CD14-positive monocyte (primary cell): ENCODE data around the gene UVRAG. TPM values are rescaled to one million over a fixed set of nuclear protein-coding genes. Genes with fewer than 3 reads are reported as not detected.
"Not testable (repeated sequence)": the region's sequence is repeated elsewhere in the genome, so short reads cannot be mapped to it uniquely, and the experiment has no call there.

Source experiments
- DNase-seq, 3 donors: peaks; one replicate each; pipeline ENCODE4 v3.0.0-alpha.2; 2011 to 2022
- H2AFZ ChIP-seq: 2 replicates; pipeline ENCODE4 v1.6.0; 2012; ENCODE audit warnings: mild to moderate bottlenecking, low read depth, low read length, inconsistent platforms; ENCODE audit not compliant: insufficient read depth, poor library complexity, severe bottlenecking
- H3K27ac ChIP-seq, 2 donors: 1 replicate in 1 of 2; 2 replicates in 1 of 2; pipeline ENCODE4 v1.5.1; 2012 to 2013; ENCODE audit warnings: low read length in 2 of 2, control low read depth in 1 of 2, inconsistent platforms in 1 of 2, low read depth in 1 of 2, mild to moderate bottlenecking in 1 of 2
- H3K27me3 ChIP-seq, 2 donors: one replicate each; pipeline versions ENCODE4 v1.6.0 to v1.6.1; 2011 to 2013; ENCODE audit warnings: low read length in 2 of 2; ENCODE audit not compliant: control insufficient read depth in 2 of 2, insufficient read depth in 2 of 2
- H3K36me3 ChIP-seq, 2 donors: replicated peaks in 1 of 2; 1 replicate in 1 of 2; 2 replicates in 1 of 2; pipeline versions ENCODE4 v1.5.1 to v1.6.1; 2012 to 2013; ENCODE audit warnings: low read length in 2 of 2, control low read depth in 1 of 2, inconsistent platforms in 1 of 2, mild to moderate bottlenecking in 1 of 2; ENCODE audit not compliant: insufficient read depth in 2 of 2, control insufficient read depth in 1 of 2
- H3K4me1 ChIP-seq, 2 donors: 1 replicate in 1 of 2; 2 replicates in 1 of 2; pipeline versions ENCODE4 v1.5.1 to v1.6.1; 2012 to 2013; ENCODE audit warnings: low read length in 2 of 2, control low read depth in 1 of 2, inconsistent platforms in 1 of 2, mild to moderate bottlenecking in 1 of 2, moderate library complexity in 1 of 2; ENCODE audit not compliant: insufficient read depth in 2 of 2, control insufficient read depth in 1 of 2
- H3K4me2 ChIP-seq: replicated peaks from 2 replicates; pipeline ENCODE3; 2012; ENCODE audit warnings: low read length, moderate library complexity, mild to moderate bottlenecking; ENCODE audit not compliant: poor library complexity, severe bottlenecking; ENCODE audit errors: extremely low read depth
- H3K4me3 ChIP-seq, 3 experiments: fragments of 200-600 bp in 1 of 3; sonication (generic) in 1 of 3; replicated peaks in 1 of 3; 1 replicate in 2 of 3; 2 replicates in 1 of 3; pipeline ENCODE4 v1.5.1; 2011 to 2013; ENCODE audit warnings: low read length in 3 of 3, mild to moderate bottlenecking in 3 of 3, control low read depth in 2 of 3, low read depth in 2 of 3, inconsistent platforms in 1 of 3, moderate library complexity in 1 of 3
- H3K79me2 ChIP-seq: 2 replicates; pipeline ENCODE4 v1.6.0; 2012; ENCODE audit warnings: mild to moderate bottlenecking, control low read depth, inconsistent platforms, low read length, moderate library complexity; ENCODE audit not compliant: insufficient read depth
- H3K9ac ChIP-seq: 2 replicates; pipeline ENCODE4 v1.6.0; 2017; ENCODE audit warnings: low read length, mild to moderate bottlenecking; ENCODE audit not compliant: insufficient read depth, poor library complexity, severe bottlenecking
- H3K9me3 ChIP-seq, 2 donors: replicated peaks in 1 of 2; 1 replicate in 1 of 2; 2 replicates in 1 of 2; pipeline versions ENCODE4 v1.5.1 to v1.6.1; 2012 to 2013; ENCODE audit warnings: low read length in 2 of 2, control low read depth in 1 of 2; ENCODE audit not compliant: control insufficient read depth in 1 of 2, insufficient read depth in 1 of 2
- H4K20me1 ChIP-seq: 2 replicates; pipeline ENCODE4 v1.6.0; 2012; ENCODE audit warnings: mild to moderate bottlenecking, low read length, control low read depth, moderate library complexity; ENCODE audit not compliant: insufficient read depth
- H3K27ac Mint-ChIP-seq, 7 donors: one replicate each; pipeline ENCODE4 v1.8.0; 2020; ENCODE audit warnings: mild to moderate bottlenecking in 7 of 7, mixed read lengths in 7 of 7, moderate library complexity in 6 of 7, inconsistent platforms in 2 of 7
- H3K27me3 Mint-ChIP-seq, 3 donors: one replicate each; pipeline ENCODE4 v1.8.0; 2021 to 2022; ENCODE audit warnings: low read depth in 3 of 3, mild to moderate bottlenecking in 3 of 3, mixed read lengths in 3 of 3, moderate library complexity in 3 of 3, inconsistent platforms in 1 of 3
- H3K36me3 Mint-ChIP-seq, 2 donors: one replicate each; pipeline ENCODE4 v1.8.0; 2020; ENCODE audit warnings: mixed read lengths in 2 of 2, inconsistent platforms in 1 of 2, mild to moderate bottlenecking in 1 of 2
- H3K4me1 Mint-ChIP-seq: one replicate; pipeline ENCODE4 v1.8.0; 2020; ENCODE audit warnings: mild to moderate bottlenecking, mixed read lengths
- H3K4me3 Mint-ChIP-seq, 2 donors: one replicate each; pipeline ENCODE4 v1.8.0; 2020; ENCODE audit warnings: mild to moderate bottlenecking in 2 of 2, mixed read lengths in 2 of 2, moderate library complexity in 1 of 2
- H3K9me3 Mint-ChIP-seq, 7 donors: one replicate each; pipeline ENCODE4 v1.8.0; 2020 to 2022; ENCODE audit warnings: mixed read lengths in 7 of 7, mild to moderate bottlenecking in 6 of 7, moderate library complexity in 6 of 7, inconsistent platforms in 2 of 7
- CTCF ChIP-seq: fragments of 200-600 bp; IDR thresholded peaks from one replicate; pipeline ENCODE4 v1.8.0; 2022; ENCODE audit warnings: antibody characterized with exemption, mild to moderate bottlenecking
- WGBS: methylation state at CpG from one replicate; pipeline ENCODE4 v1.1.5; 2013; ENCODE audit warnings: missing lambda C conversion rate; ENCODE audit not compliant: insufficient coverage; 5-methylcytosine and 5-hydroxymethylcytosine counted together
- intact Hi-C, 2 donors: fragments of 100-400 bp; cut with micrococcal nuclease; formaldehyde crosslinking; loops; one replicate each; pipeline versions ENCODE4 v1.15.0 to v1.15.1; 2023
- polyA plus RNA-seq, 3 donors: library from polyadenylated mRNA; depleted of rRNA in 1 of 3; unstranded in 2 of 3; stranded (reverse) in 1 of 3; fragments of 300-500 nt in 2 of 3; fragments of >200 nt in 1 of 3; fragmentation: Illumina TruSeq in 2 of 3; gene quantifications; 1 replicate in 2 of 3; 2 replicates in 1 of 3; pipeline ENCODE4 v1.2.3, GENCODE V29; 2012 to 2021

Gene UVRAG
- polyA plus RNA-seq, 3 donors, result 13.7 to 20.5 (median 20.0) TPM

- no peak overlapping the region for H2AFZ ChIP-seq
- WGBS, result no CpG with 5 or more reads among the region's 5 CpGs
- intact Hi-C loops, result no loop called here
- no peak overlapping the region for H3K4me3 ChIP-seq
- peaks cover 20% of the 10 kb centered on the region for H3K4me1 Mint-ChIP-seq
- TF ChIP-seq CTCF, result no peak
- H4K20me1 ChIP-seq, result peaks cover 82% of the 10 kb centered on the region
- H3K9me3 ChIP-seq, result no peaks in the 10 kb centered on the region
- no peak overlapping the region for H3K4me2 ChIP-seq
- H3K27me3 Mint-ChIP-seq, result peaks cover 0 to 1% (median 0%) of the 10 kb centered on the region in 3 donors
- H3K36me3 Mint-ChIP-seq, result peaks cover 29 to 31% of the 10 kb centered on the region in 2 donors
- H3K36me3 ChIP-seq, result peaks cover 10 to 34% of the 10 kb centered on the region in 2 donors
- no peak overlapping the region for H3K27ac Mint-ChIP-seq
- H3K9ac ChIP-seq, result no peak overlapping the region
- no peak overlapping the region for H3K27ac ChIP-seq
- peaks cover 8 to 19% of the 10 kb centered on the region in 2 donors for H3K4me1 ChIP-seq
- peaks cover 91% of the 10 kb centered on the region for H3K79me2 ChIP-seq
- no peaks in the 10 kb centered on the region for H3K9me3 Mint-ChIP-seq
- no peak for DNase-seq
- no peaks in the 10 kb centered on the region for H3K27me3 ChIP-seq
- no peak overlapping the region for H3K4me3 Mint-ChIP-seq
These were observed 37.5 kb downstream of the UVRAG start for GRCh38 chr11:75852406-75853017.

GRCh38 chr11:75853563-75853962 is 38.6 kb downstream of the UVRAG start:
- H3K27ac Mint-ChIP-seq, H3K9me3 ChIP-seq, H3K4me3 ChIP-seq, intact Hi-C loops, H3K4me2 ChIP-seq, H3K4me3 Mint-ChIP-seq, H2AFZ ChIP-seq, H3K27me3 Mint-ChIP-seq, H3K27ac ChIP-seq, H3K9me3 Mint-ChIP-seq, H3K27me3 ChIP-seq, H3K9ac ChIP-seq, DNase-seq: not testable (repeated sequence)
- Mint-ChIP-seq H3K36me3 (peaks cover 29 to 31% of the 10 kb centered on the region in 2 donors), H3K4me1 (peaks cover 29% of the 10 kb centered on the region)
- peaks cover 10 to 34% of the 10 kb centered on the region in 2 donors for H3K36me3 ChIP-seq
- H4K20me1 ChIP-seq, result peaks cover 82% of the 10 kb centered on the region
- WGBS, result no CpG with 5 or more reads among the region's 4 CpGs
- peaks cover 90% of the 10 kb centered on the region for H3K79me2 ChIP-seq
- peaks cover 10 to 25% of the 10 kb centered on the region in 2 donors for H3K4me1 ChIP-seq
